ENCODE measurements around the gene TMEM132E.

- TF ChIP-seq CTCF (IDR thresholded peaks at IDR 0.05; ENCODE audit: low read depth, low read length) (no peak), EZH2phosphoT487 (IDR thresholded peaks at IDR 0.05; ENCODE audit: low read depth) (no peak)
These were observed 38.0 kb downstream of the TMEM132E start for GRCh38 chr17:34617398-34617797.

Measured in OCI-LY3 (cell line).